T-helper 17 cell (primary cell): ENCODE data around the gene PDZRN3. TPM values are rescaled to one million over a fixed set of nuclear protein-coding genes. Genes with fewer than 3 reads are reported as not detected.

Experiments
- ATAC-seq: fragments of 150-1000 bp; cut with Tn5 transposase; 2 replicates; pipeline ENCODE4 v1.10.0; 2021; ENCODE audit warnings: mild to moderate bottlenecking, moderate library complexity
- DNase-seq, 3 donors: peaks; one replicate each; pipeline versions ENCODE4 v3.0.0 to v3.0.0-alpha.2; 2020 to 2021
- H3K9me3 ChIP-seq: one replicate; pipeline ENCODE4 v1.7.0; 2013; ENCODE audit warnings: low read length, mild to moderate bottlenecking; ENCODE audit not compliant: control insufficient read depth, poor library complexity, severe bottlenecking
- H3K27ac Mint-ChIP-seq: one replicate; pipeline ENCODE4 v1.8.0; 2022; ENCODE audit warnings: mild to moderate bottlenecking, moderate library complexity, mixed read lengths
- H3K27me3 Mint-ChIP-seq: one replicate; pipeline ENCODE4 v1.8.0; 2022; ENCODE audit warnings: mixed read lengths
- H3K36me3 Mint-ChIP-seq: one replicate; pipeline ENCODE4 v1.8.0; 2022; ENCODE audit warnings: low read depth, mixed read lengths
- H3K4me1 Mint-ChIP-seq: one replicate; pipeline ENCODE4 v1.8.0; 2022; ENCODE audit warnings: mild to moderate bottlenecking, mixed read lengths
- H3K4me3 Mint-ChIP-seq: one replicate; pipeline ENCODE4 v1.8.0; 2022; ENCODE audit warnings: mild to moderate bottlenecking, moderate library complexity, mixed read lengths
- total RNA-seq, 4 donors: library from RNA in 2 of 4; stranded (reverse) in 2 of 4; gene quantifications; one replicate each; pipeline ENCODE4 v1.2.3 and lab custom pipeline; 2022 to 2026

PDZRN3 gene
- total RNA-seq, 2 donors from 2014 or later: not detected

GRCh38 chr3:73447111-73447510 lies 177.6 kb downstream of the PDZRN3 start:
- DNase-seq (no peak), ATAC-seq (no peak)
- no peaks in the 10 kb centered on the region for H3K9me3 ChIP-seq
- no peak overlapping the region for H3K4me3 Mint-ChIP-seq
- H3K36me3 Mint-ChIP-seq: no peaks in the 10 kb centered on the region
- peaks cover 8% of the 10 kb centered on the region for H3K27me3 Mint-ChIP-seq
- H3K27ac Mint-ChIP-seq: no peak overlapping the region
- H3K4me1 Mint-ChIP-seq: no peaks in the 10 kb centered on the region

GRCh38 chr3:73446467-73447110 lies 178.2 kb downstream of the PDZRN3 start:
- no peaks in the 10 kb centered on the region for H3K4me1 Mint-ChIP-seq

DNA sequence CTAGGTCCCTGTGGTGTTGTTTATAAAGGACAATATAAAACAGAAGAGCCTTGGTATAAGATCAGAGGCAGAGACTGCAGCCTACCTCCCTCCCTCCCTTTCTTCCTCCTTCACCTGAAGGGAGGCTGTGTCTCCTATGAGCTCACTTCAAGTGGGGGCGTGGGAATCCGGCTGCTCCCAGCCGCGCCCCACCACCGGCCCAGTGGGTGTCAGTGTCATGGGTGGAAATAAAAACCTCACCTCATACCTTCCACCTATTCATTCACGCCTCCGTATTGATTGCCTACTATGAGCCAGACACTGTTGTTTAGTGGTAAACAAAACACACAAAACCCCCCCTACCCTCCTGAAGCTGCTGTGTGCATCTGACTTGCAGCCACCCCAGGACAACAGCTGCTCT lies 181.9 kb downstream of the PDZRN3 start:
- ATAC-seq: no peak
- H3K9me3 ChIP-seq: no peaks in the 10 kb centered on the region
- Mint-ChIP-seq H3K27me3 (peaks cover 17% of the 10 kb centered on the region), H3K27ac (no peak overlapping the region), H3K36me3 (no peaks in the 10 kb centered on the region), H3K4me1 (no peaks in the 10 kb centered on the region), H3K4me3 (no peak overlapping the region)
- DNase-seq: no peak

More at GRCh38 chr3:73446467-73447110, 178.2 kb downstream of the PDZRN3 start:
- Mint-ChIP-seq H3K27ac (no peak overlapping the region), H3K4me3 (no peak overlapping the region), H3K27me3 (peaks cover 12% of the 10 kb centered on the region), H3K36me3 (no peaks in the 10 kb centered on the region)
- DNase-seq: no peak
- no peaks in the 10 kb centered on the region for H3K9me3 ChIP-seq
- no peak for ATAC-seq

GRCh38 chr3:73442152-73442551 lies 182.6 kb downstream of the PDZRN3 start:
- Mint-ChIP-seq H3K4me3 (no peak overlapping the region), H3K27me3 (peaks cover 17% of the 10 kb centered on the region), H3K27ac (no peak overlapping the region), H3K36me3 (no peaks in the 10 kb centered on the region), H3K4me1 (no peaks in the 10 kb centered on the region)
- ATAC-seq (no peak), DNase-seq (no peak)
- H3K9me3 ChIP-seq: no peaks in the 10 kb centered on the region

GRCh38 chr3:73437828-73438227 lies 186.9 kb downstream of the PDZRN3 start:
- no peak for ATAC-seq
- H3K4me1 Mint-ChIP-seq: no peaks in the 10 kb centered on the region
- no peak overlapping the region for H3K4me3 Mint-ChIP-seq
- H3K27me3 Mint-ChIP-seq: peaks cover 37% of the 10 kb centered on the region
- H3K36me3 Mint-ChIP-seq: no peaks in the 10 kb centered on the region
- H3K9me3 ChIP-seq: no peaks in the 10 kb centered on the region
- H3K27ac Mint-ChIP-seq: no peak overlapping the region
- DNase-seq: no peak

DNA sequence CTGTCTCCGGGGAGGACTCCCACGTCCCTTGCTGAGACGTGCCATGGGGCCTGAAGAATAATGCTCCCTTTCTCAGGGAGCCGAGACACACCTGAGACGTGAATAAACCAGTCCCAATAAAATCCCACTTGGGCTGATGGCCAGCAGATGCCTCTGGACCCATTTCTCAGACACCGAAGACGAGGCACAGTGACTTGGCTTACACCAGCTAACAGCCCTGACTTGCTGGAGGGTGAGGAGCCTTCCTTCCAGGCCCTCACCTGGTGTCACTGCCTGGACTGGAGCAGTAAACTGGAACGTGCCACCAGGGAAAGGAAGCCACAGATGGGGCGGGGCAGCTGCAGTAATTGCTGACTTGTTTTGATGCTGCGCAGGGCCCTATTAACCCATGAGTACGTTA lies 189.7 kb downstream of the PDZRN3 start:
- Mint-ChIP-seq H3K4me1 (no peaks in the 10 kb centered on the region), H3K4me3 (no peak overlapping the region), H3K27me3 (peaks cover 38% of the 10 kb centered on the region), H3K36me3 (no peaks in the 10 kb centered on the region), H3K27ac (no peak overlapping the region)
- DNase-seq (no peak), ATAC-seq (no peak)
- H3K9me3 ChIP-seq: no peaks in the 10 kb centered on the region

GRCh38 chr3:73433687-73434086 lies 191.1 kb downstream of the PDZRN3 start:
- no peak overlapping the region for H3K4me3 Mint-ChIP-seq
- H3K9me3 ChIP-seq: no peaks in the 10 kb centered on the region
- peak overlapping the region; percentile 49 for H3K27ac Mint-ChIP-seq
- ATAC-seq (no peak), DNase-seq (no peak)
- H3K27me3 Mint-ChIP-seq: peaks cover 32% of the 10 kb centered on the region
- no peaks in the 10 kb centered on the region for H3K4me1 Mint-ChIP-seq
- H3K36me3 Mint-ChIP-seq: no peaks in the 10 kb centered on the region

GRCh38 chr3:73433079-73433478 lies 191.7 kb downstream of the PDZRN3 start:
- no peaks in the 10 kb centered on the region for H3K9me3 ChIP-seq
- no peaks in the 10 kb centered on the region for H3K36me3 Mint-ChIP-seq
- DNase-seq (no peak), ATAC-seq (no peak)
- peaks cover 27% of the 10 kb centered on the region for H3K27me3 Mint-ChIP-seq
- H3K4me3 Mint-ChIP-seq: no peak overlapping the region
- H3K27ac Mint-ChIP-seq: no peak overlapping the region
- H3K4me1 Mint-ChIP-seq: no peaks in the 10 kb centered on the region

DNA sequence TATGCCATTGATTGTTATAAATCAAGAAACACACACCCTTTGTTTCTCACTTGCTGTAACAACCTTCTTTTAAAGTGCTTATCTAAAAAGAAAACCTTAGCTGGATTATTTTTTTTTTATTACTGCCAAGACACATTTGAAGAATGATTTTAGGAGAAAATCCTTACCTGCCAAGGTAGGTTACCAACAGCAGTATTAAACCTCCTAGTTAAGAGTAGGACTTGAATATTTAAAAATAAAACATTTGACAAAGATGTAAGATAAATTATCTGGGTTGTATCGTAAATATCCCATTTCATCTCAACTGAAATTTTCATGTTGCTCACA lies 192.1 kb downstream of the PDZRN3 start:
- no peaks in the 10 kb centered on the region for H3K9me3 ChIP-seq
- Mint-ChIP-seq H3K4me1 (no peaks in the 10 kb centered on the region), H3K27ac (no peak overlapping the region), H3K4me3 (no peak overlapping the region), H3K27me3 (peaks cover 28% of the 10 kb centered on the region), H3K36me3 (no peaks in the 10 kb centered on the region)
- no peak for ATAC-seq
- no peak for DNase-seq

- DNase-seq (no peak), ATAC-seq (no peak)
- Mint-ChIP-seq H3K27ac (no peak overlapping the region), H3K27me3 (peaks cover 32% of the 10 kb centered on the region), H3K4me3 (no peak overlapping the region), H3K36me3 (no peaks in the 10 kb centered on the region), H3K4me1 (no peaks in the 10 kb centered on the region)
- H3K9me3 ChIP-seq: no peaks in the 10 kb centered on the region
Measured at GRCh38 chr3:73432023-73432705, 192.6 kb downstream of the PDZRN3 start.

DNA sequence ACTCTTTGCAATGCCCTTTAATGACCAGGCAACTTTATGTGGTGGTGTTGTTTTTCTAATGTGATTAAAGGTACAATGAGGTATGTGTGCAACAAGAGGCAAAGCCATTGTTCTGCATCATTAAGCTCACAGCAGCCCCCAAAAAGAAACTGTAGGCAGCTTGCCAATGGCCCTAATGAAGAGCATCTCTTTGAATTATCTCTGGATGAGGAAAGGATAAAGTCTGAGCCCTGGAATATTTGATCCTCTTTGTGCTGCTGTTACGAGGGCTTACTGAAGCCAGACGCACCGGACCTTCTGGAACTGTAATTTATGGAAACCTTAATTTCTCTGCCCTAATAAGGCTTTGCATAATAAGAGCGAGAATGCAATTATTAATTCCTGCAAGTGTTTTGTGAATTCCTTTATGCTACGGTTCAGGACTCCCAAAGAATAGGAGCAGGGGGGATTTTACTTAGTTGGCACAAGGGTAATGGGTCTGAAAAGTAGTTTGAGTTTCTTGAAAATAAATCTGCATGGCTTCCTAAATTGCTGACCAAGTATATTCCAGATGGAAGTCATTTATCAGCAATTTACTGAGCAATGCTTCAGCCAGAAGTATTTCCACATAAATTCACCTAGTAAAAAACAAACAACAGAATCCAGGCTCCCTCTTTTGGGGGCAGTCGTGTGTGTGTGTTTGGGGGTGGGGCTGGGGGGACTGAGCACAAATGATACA lies 193.4 kb downstream of the PDZRN3 start:
- DNase-seq: no peak
- Mint-ChIP-seq H3K27me3 (peaks cover 37% of the 10 kb centered on the region), H3K4me3 (no peak overlapping the region), H3K27ac (no peak overlapping the region), H3K4me1 (no peaks in the 10 kb centered on the region), H3K36me3 (no peaks in the 10 kb centered on the region)
- ATAC-seq: no peak
- H3K9me3 ChIP-seq: no peaks in the 10 kb centered on the region

GRCh38 chr3:73427048-73427706 lies 197.6 kb downstream of the PDZRN3 start:
- H3K4me1 Mint-ChIP-seq: no peaks in the 10 kb centered on the region

GRCh38 chr3:73426606-73427005 lies 198.1 kb downstream of the PDZRN3 start:
- ATAC-seq (no peak), DNase-seq (no peak)
- Mint-ChIP-seq H3K4me1 (no peaks in the 10 kb centered on the region), H3K27me3 (peaks cover 18% of the 10 kb centered on the region), H3K36me3 (no peaks in the 10 kb centered on the region), H3K4me3 (no peak overlapping the region), H3K27ac (no peak overlapping the region)
- H3K9me3 ChIP-seq: no peaks in the 10 kb centered on the region

More at GRCh38 chr3:73427048-73427706, 197.6 kb downstream of the PDZRN3 start:
- Mint-ChIP-seq H3K4me3 (no peak overlapping the region), H3K27me3 (peaks cover 18% of the 10 kb centered on the region), H3K36me3 (no peaks in the 10 kb centered on the region), H3K27ac (peak overlapping the region; percentile 69)
- H3K9me3 ChIP-seq: no peaks in the 10 kb centered on the region
- DNase-seq (no peak), ATAC-seq (no peak)
